PC-3 (cell line): Measurements from ENCODE around the gene TBC1D5. TPM values are rescaled to one million over a fixed set of nuclear protein-coding genes. Genes with fewer than 3 reads are reported as not detected.
"Not testable (repeated sequence)": the region's sequence is repeated elsewhere in the genome, so short reads cannot be mapped to it uniquely, and the experiment has no call there.

ENCODE experiments used
- ATAC-seq: fragments of 200-7000 bp; cut with Tn5 transposase; 2 replicates; pipeline ENCODE4 v1.9.1; 2020; ENCODE audit warnings: mild to moderate bottlenecking, moderate library complexity
- BruUV-seq: library from RNA; stranded (reverse); fragments of 400-500 nt; replicated peaks from 2 replicates; lab custom pipeline; 2021; lab: Mats Ljungman, UMichigan
- CTCF ChIA-PET: fragments of 300-600 bp; sonication (Branson Sonifier 250); formaldehyde crosslinking; loops from one replicate; lab custom pipeline; 2022; ENCODE audit warnings: antibody characterized with exemption; lab: Charles Lee
- POLR2A ChIA-PET: fragments of 300-600 bp; sonication (Branson Sonifier 250); formaldehyde crosslinking; loops from one replicate; lab custom pipeline; 2022; ENCODE audit warnings: antibody characterized with exemption; ENCODE audit not compliant: unreplicated experiment; lab: Charles Lee
- DNase-seq: peaks from one replicate; pipeline ENCODE4 v3.0.0-alpha.2; 2015
- H2AFZ ChIP-seq: fragments of 300-600 bp; sonication (generic); 2 replicates; pipeline ENCODE4 v1.6.0; 2016; ENCODE audit warnings: antibody characterized with exemption, low read length
- H3F3A ChIP-seq: fragments of 300-600 bp; sonication (generic); one replicate; pipeline ENCODE4 v1.6.0; 2017; ENCODE audit warnings: antibody characterized with exemption, low read length, control low read depth, mild to moderate bottlenecking; ENCODE audit not compliant: unreplicated experiment
- H3K27ac ChIP-seq: fragments of 300-600 bp; sonication (generic); 2 replicates; pipeline ENCODE4 v1.5.1; 2016; ENCODE audit warnings: mild to moderate bottlenecking, low read length
- H3K27me3 ChIP-seq: fragments of 300-600 bp; sonication (generic); 2 replicates; pipeline ENCODE4 v1.6.1; 2016; ENCODE audit warnings: low read length, mixed read lengths
- H3K36me3 ChIP-seq: fragments of 300-600 bp; sonication (generic); 2 replicates; pipeline ENCODE4 v1.6.1; 2016; ENCODE audit warnings: low read depth, mixed run types, low read length, mixed read lengths
- H3K4me1 ChIP-seq: fragments of 300-600 bp; sonication (generic); 2 replicates; pipeline ENCODE4 v1.5.1; 2016; ENCODE audit warnings: low read length; ENCODE audit not compliant: insufficient read depth
- H3K4me2 ChIP-seq: fragments of 300-600 bp; sonication (generic); 2 replicates; pipeline ENCODE4 v1.6.0; 2016; ENCODE audit warnings: low read length
- H3K4me3 ChIP-seq: fragments of 300-600 bp; sonication (generic); 2 replicates; pipeline ENCODE4 v1.5.1; 2016; ENCODE audit warnings: mild to moderate bottlenecking, low read length, mixed read lengths
- H3K79me2 ChIP-seq: fragments of 300-600 bp; sonication (generic); 2 replicates; pipeline ENCODE4 v1.6.1; 2017; ENCODE audit warnings: low read length, mixed read lengths
- H3K9ac ChIP-seq: fragments of 300-600 bp; sonication (generic); 2 replicates; pipeline ENCODE4 v1.6.0; 2016; ENCODE audit warnings: mild to moderate bottlenecking, low read length
- H3K9me2 ChIP-seq: fragments of 300-600 bp; sonication (generic); replicated peaks from 2 replicates; pipeline ENCODE4 v1.6.1; 2016; ENCODE audit warnings: mixed run types, low read length, mixed read lengths
- H3K9me3 ChIP-seq: fragments of 300-600 bp; sonication (generic); 2 replicates; pipeline ENCODE4 v1.6.1; 2016; ENCODE audit warnings: low read length, mixed read lengths
- H4K20me1 ChIP-seq: fragments of 300-600 bp; sonication (generic); 2 replicates; pipeline ENCODE4 v1.6.1; 2016; ENCODE audit warnings: low read length, mixed read lengths
- EZH2 ChIP-seq: fragments of 300-600 bp; sonication (generic); IDR thresholded peaks from one replicate; pipeline ENCODE4 v1.6.1; 2017; ENCODE audit warnings: antibody characterized with exemption, mild to moderate bottlenecking, low read length; ENCODE audit not compliant: unreplicated experiment
- EZH2phosphoT487 ChIP-seq: fragments of 300-600 bp; sonication (generic); IDR thresholded peaks from 2 replicates; pipeline ENCODE4 v1.6.1; 2018; ENCODE audit warnings: mild to moderate bottlenecking, antibody characterized with exemption, low read length, borderline replicate concordance
- intact Hi-C: fragments of 100-400 bp; cut with micrococcal nuclease; formaldehyde crosslinking; loops from 2 replicates; pipeline ENCODE4 v1.9.0; 2023
- total RNA-seq: library from RNA; depleted of rRNA; stranded (reverse); fragments of >200 nt; gene quantifications from 2 replicates; pipeline ENCODE4 v1.2.3, GENCODE V29; 2014
- TF ChIP-seq, protein P1 (sequence below): fragments of 300-600 bp; sonication (generic); conservative IDR thresholded peaks from 2 replicates; pipeline ENCODE4 v1.5.1; 2017; ENCODE audit warnings: antibody characterized with exemption, low read depth, mild to moderate bottlenecking, low read length

Gene TBC1D5
- total RNA-seq, 1 experiment from 2014 or later, result 54.5 TPM

DNA sequence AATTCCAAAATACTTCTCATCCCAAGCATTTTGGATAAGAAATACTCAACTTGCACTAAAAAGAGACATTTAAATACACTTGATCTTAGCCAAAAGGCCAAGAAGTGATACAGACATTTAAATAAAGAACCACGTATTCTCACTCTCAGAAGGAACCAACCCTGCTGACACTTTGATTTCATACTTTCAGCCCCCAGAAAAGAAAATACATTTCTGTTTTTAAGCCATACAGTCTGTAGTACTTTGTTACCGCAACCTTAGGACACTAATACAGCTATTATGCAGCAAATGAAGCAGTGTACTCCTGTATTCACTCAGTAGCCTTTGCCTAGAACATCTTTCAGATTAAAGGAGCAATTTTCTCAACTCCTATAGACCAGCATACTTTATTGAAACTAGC is 86.7 kb downstream of the TBC1D5 start:
- BruUV-seq, result no TSS peak
- Histone ChIP-seq H3F3A (no peaks in the 10 kb centered on the region), H3K9ac (no peak overlapping the region), H3K27ac (no peak overlapping the region), H3K4me3 (no peak overlapping the region), H3K9me3 (no peaks in the 10 kb centered on the region), H2AFZ (no peak overlapping the region), H3K27me3 (no peaks in the 10 kb centered on the region), H3K9me2 (no peaks in the 10 kb centered on the region), H4K20me1 (no peaks in the 10 kb centered on the region), H3K4me2 (no peak overlapping the region), H3K79me2 (no peaks in the 10 kb centered on the region), H3K36me3 (no peaks in the 10 kb centered on the region), H3K4me1 (no peaks in the 10 kb centered on the region)
- intact Hi-C loops, result no loop called here
- CTCF ChIA-PET, result no interaction called here
- POLR2A ChIA-PET, result no interaction called here
- ATAC-seq, result no peak
- no peak for DNase-seq
- TF ChIP-seq EZH2phosphoT487 (no peak), EZH2 (no peak)
- TF ChIP-seq, protein P1, sequence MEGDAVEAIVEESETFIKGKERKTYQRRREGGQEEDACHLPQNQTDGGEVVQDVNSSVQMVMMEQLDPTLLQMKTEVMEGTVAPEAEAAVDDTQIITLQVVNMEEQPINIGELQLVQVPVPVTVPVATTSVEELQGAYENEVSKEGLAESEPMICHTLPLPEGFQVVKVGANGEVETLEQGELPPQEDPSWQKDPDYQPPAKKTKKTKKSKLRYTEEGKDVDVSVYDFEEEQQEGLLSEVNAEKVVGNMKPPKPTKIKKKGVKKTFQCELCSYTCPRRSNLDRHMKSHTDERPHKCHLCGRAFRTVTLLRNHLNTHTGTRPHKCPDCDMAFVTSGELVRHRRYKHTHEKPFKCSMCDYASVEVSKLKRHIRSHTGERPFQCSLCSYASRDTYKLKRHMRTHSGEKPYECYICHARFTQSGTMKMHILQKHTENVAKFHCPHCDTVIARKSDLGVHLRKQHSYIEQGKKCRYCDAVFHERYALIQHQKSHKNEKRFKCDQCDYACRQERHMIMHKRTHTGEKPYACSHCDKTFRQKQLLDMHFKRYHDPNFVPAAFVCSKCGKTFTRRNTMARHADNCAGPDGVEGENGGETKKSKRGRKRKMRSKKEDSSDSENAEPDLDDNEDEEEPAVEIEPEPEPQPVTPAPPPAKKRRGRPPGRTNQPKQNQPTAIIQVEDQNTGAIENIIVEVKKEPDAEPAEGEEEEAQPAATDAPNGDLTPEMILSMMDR, result no peak

DNA sequence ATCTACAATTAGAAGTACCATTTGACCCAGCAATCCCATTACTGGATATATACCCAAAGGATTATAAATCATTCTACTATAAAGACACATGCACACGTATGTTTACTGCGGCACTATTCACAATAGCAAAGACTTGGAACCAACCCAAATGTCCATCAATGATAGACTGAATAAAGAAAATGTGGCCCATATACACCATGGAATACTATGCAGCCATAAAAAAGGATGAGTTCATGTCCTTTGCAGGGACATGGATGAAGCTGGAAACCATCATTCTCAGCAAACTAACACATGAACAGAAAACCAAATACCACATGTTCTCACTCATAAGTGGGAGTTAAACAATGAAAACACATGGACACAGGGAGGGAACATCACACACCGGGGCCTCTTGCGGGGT is 92.7 kb downstream of the TBC1D5 start:
- H3K9me3 ChIP-seq, H3K27me3 ChIP-seq, BruUV-seq, H3K9me2 ChIP-seq, H3K4me3 ChIP-seq, H3K4me2 ChIP-seq, H3K4me1 ChIP-seq, POLR2A ChIA-PET, ATAC-seq, H3K27ac ChIP-seq, H3K79me2 ChIP-seq, CTCF ChIA-PET, H3F3A ChIP-seq, H2AFZ ChIP-seq, H4K20me1 ChIP-seq, H3K36me3 ChIP-seq, DNase-seq, H3K9ac ChIP-seq: not testable (repeated sequence)
- intact Hi-C loops, result loop anchor here (5.0 to 10.0 kb wide), 2 partner anchors 105 to 738 kb away; no protein-coding TSS in a partner anchor

DNA sequence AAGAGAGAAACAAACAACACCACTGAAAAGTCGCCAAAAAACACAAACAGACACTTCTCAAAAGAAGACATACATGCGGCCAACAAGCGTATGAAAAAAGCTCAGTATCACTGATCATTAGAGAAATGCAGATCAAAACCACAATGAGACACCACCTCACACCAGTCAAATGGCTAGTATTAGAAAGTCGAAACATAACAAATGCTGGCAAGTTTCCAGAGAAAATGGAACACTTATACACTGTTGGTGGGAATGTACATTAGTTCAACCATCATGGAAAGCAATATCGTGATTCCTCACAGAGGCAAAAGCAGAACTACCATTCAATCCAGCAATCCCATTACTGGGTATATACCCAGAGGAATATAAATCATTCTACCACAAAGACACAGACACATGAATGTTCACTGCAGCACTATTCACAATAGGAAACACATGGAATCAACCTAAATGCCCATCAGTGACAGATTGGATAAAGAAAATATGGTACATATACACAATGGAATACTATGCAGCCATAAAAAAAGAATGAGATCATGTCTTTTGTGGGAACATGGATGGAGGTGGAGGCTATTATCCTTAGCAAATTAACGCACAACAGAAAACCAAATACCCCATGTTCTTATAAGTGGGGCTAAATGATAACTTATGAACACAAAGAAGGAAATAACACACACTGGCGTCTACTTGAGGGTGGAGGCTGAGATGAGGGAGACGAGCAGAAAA is 93.6 kb downstream of the TBC1D5 start:
- H3F3A ChIP-seq, H4K20me1 ChIP-seq, POLR2A ChIA-PET, H3K9me3 ChIP-seq, H2AFZ ChIP-seq, H3K4me1 ChIP-seq, CTCF ChIA-PET, H3K4me3 ChIP-seq, H3K36me3 ChIP-seq, H3K27me3 ChIP-seq, H3K79me2 ChIP-seq, H3K9me2 ChIP-seq, H3K9ac ChIP-seq, H3K27ac ChIP-seq, H3K4me2 ChIP-seq, DNase-seq, ATAC-seq, BruUV-seq: not testable (repeated sequence)
- intact Hi-C loops, result loop anchor here (5.0 to 10.0 kb wide), 2 partner anchors 104 to 739 kb away; no protein-coding TSS in a partner anchor
